HCT116 (cell line): Measurements from ENCODE around the gene GNAI3. TPM values are rescaled to one million over a fixed set of nuclear protein-coding genes. Genes with fewer than 3 reads are reported as not detected.

Experiments used
- ATAC-seq: fragments of 200-7000 bp; cut with Tn5 transposase; 2 replicates; pipeline ENCODE4 v1.9.1; 2020; ENCODE audit warnings: mild to moderate bottlenecking, moderate library complexity
- BruUV-seq: library from RNA; stranded (reverse); fragments of 400-500 nt; replicated peaks from 2 replicates; lab custom pipeline; 2021; lab: Mats Ljungman, UMichigan
- CTCF ChIA-PET: fragments of 300-600 bp; sonication (Branson Sonifier 250); formaldehyde crosslinking; loops from one replicate; lab custom pipeline; 2021; ENCODE audit warnings: antibody characterized with exemption; lab: Charles Lee
- POLR2A ChIA-PET: fragments of 300-600, 350-600 bp; sonication (Branson Sonifier 250); formaldehyde crosslinking; loops from one replicate; lab custom pipeline; 2021; ENCODE audit warnings: antibody characterized with exemption; lab: Charles Lee
- RAD21 ChIA-PET, 2 experiments: fragments of 300-600 bp; sonication (Branson Sonifier 250); formaldehyde crosslinking; loops; one replicate each; lab custom pipeline; 2023; ENCODE audit warnings: low total read pairs in 2 of 2; ENCODE audit not compliant: uncharacterized antibody in 2 of 2, unreplicated experiment in 2 of 2, low non-redundant PET in 1 of 2; lab: Charles Lee
- DNase-seq: peaks from one replicate; pipeline ENCODE4 v3.0.0-alpha.2; 2010; ENCODE audit warnings: low read depth, low spot score
- H2AFZ ChIP-seq: fragments of 200-600 bp; shearing (Covaris generic), sonication (generic); 2 replicates; pipeline ENCODE4 v1.6.1; 2017; ENCODE audit warnings: low read depth, mixed run types, mixed read lengths, antibody characterized with exemption, low read length; ENCODE audit not compliant: poor library complexity, severe bottlenecking
- H3K27ac ChIP-seq: 2 replicates; pipeline ENCODE4 v1.5.1; 2012; ENCODE audit warnings: low read depth, low read length
- H3K27me3 ChIP-seq: fragments of 200-600 bp; sonication (generic); 2 replicates; pipeline ENCODE4 v1.6.1; 2016; ENCODE audit warnings: mixed run types, low read length, mixed read lengths; ENCODE audit not compliant: insufficient read depth
- H3K36me3 ChIP-seq, 2 experiments: fragments of 200-500 bp in 1 of 2; fragments of 200-600 bp in 1 of 2; sonication (Bioruptor generic) in 1 of 2; sonication (generic) in 1 of 2; 2 replicates each; pipeline versions ENCODE4 v1.5.1 to v1.6.1; 2014 to 2016; ENCODE audit warnings: low read length in 2 of 2, inconsistent platforms in 1 of 2, mixed read lengths in 1 of 2, mixed run types in 1 of 2; ENCODE audit not compliant: insufficient read depth in 2 of 2, control insufficient read depth in 1 of 2
- H3K4me1 ChIP-seq, 2 experiments: fragments of 200-600 bp in 1 of 2; sonication (generic) in 1 of 2; 2 replicates each; pipeline versions ENCODE4 v1.5.1 to v1.6.1; 2012 to 2017; ENCODE audit warnings: low read length in 2 of 2, inconsistent platforms in 1 of 2, mild to moderate bottlenecking in 1 of 2, mixed read lengths in 1 of 2, mixed run types in 1 of 2, moderate library complexity in 1 of 2; ENCODE audit not compliant: insufficient read depth in 2 of 2, control insufficient read depth in 1 of 2
- H3K4me2 ChIP-seq: fragments of 200-600 bp; sonication (generic); 2 replicates; pipeline ENCODE4 v1.6.1; 2017; ENCODE audit warnings: mixed run types, low read length, mixed read lengths
- H3K4me3 ChIP-seq, 2 experiments: fragments of 200-600 bp in 1 of 2; sonication (generic) in 1 of 2; replicated peaks in 1 of 2; 2 replicates each; pipeline ENCODE4 v1.5.1; 2011 to 2016; ENCODE audit warnings: low read length in 2 of 2, control low read depth in 1 of 2, low read depth in 1 of 2, mild to moderate bottlenecking in 1 of 2, mixed read lengths in 1 of 2, mixed run types in 1 of 2
- H3K79me2 ChIP-seq: fragments of 200-600 bp; sonication (generic); 2 replicates; pipeline ENCODE4 v1.6.1; 2017; ENCODE audit warnings: mild to moderate bottlenecking, mixed run types, low read length, moderate library complexity, mixed read lengths; ENCODE audit not compliant: insufficient read depth
- H3K9ac ChIP-seq: fragments of 200-600 bp; sonication (generic); 2 replicates; pipeline ENCODE4 v1.6.1; 2016; ENCODE audit warnings: low read length, mixed read lengths
- H3K9me2 ChIP-seq: fragments of 200-600 bp; sonication (generic), shearing (Covaris generic); 2 replicates; pipeline ENCODE4 v1.6.1; 2017; ENCODE audit warnings: mixed run types, mild to moderate bottlenecking, moderate library complexity; ENCODE audit not compliant: insufficient read depth
- H3K9me3 ChIP-seq, 2 experiments: fragments of 200-500 bp in 1 of 2; fragments of 200-600 bp in 1 of 2; sonication (Bioruptor generic) in 1 of 2; sonication (generic) in 1 of 2; 2 replicates each; pipeline ENCODE4 v1.6.1; 2014 to 2017; ENCODE audit warnings: low read length in 2 of 2, mixed read lengths in 2 of 2, inconsistent platforms in 1 of 2, low read depth in 1 of 2, mild to moderate bottlenecking in 1 of 2, mixed run types in 1 of 2, moderate library complexity in 1 of 2; ENCODE audit not compliant: control insufficient read depth in 1 of 2, insufficient read depth in 1 of 2
- H4K20me1 ChIP-seq: fragments of 200-600 bp; sonication (generic), shearing (Covaris generic); 2 replicates; pipeline ENCODE4 v1.6.1; 2017; ENCODE audit warnings: mixed run types, mild to moderate bottlenecking, moderate library complexity; ENCODE audit not compliant: insufficient read depth
- CBX3 ChIP-seq: IDR thresholded peaks from 2 replicates; pipeline ENCODE4 v1.6.1; 2012; ENCODE audit warnings: low read depth
- CEBPB ChIP-seq: IDR thresholded peaks from 2 replicates; pipeline ENCODE4 v1.6.1; 2012; ENCODE audit warnings: low read depth
- CTCF ChIP-seq, 3 experiments: fragments of 200-600 bp in 1 of 3; sonication (generic) in 1 of 3; IDR thresholded peaks in 2 of 3; conservative IDR thresholded peaks in 1 of 3; 2 replicates each; pipeline ENCODE4 v1.5.1; 2012 to 2017; ENCODE audit warnings: low read depth in 2 of 3, low read length in 2 of 3, antibody characterized with exemption in 1 of 3, borderline replicate concordance in 1 of 3, control low read depth in 1 of 3, mild to moderate bottlenecking in 1 of 3, mixed read lengths in 1 of 3, mixed run types in 1 of 3, moderate library complexity in 1 of 3; ENCODE audit not compliant: insufficient read depth in 1 of 3
- EGR1 ChIP-seq: IDR thresholded peaks from 2 replicates; pipeline ENCODE4 v1.6.1; 2012; ENCODE audit warnings: low read depth
- ELF1 ChIP-seq: IDR thresholded peaks from 2 replicates; pipeline ENCODE4 v1.6.1; 2012; ENCODE audit warnings: low read depth, borderline replicate concordance
- EZH2 ChIP-seq: fragments of 200-600 bp; sonication (generic); IDR thresholded peaks from 2 replicates; pipeline ENCODE4 v1.6.1; 2017; ENCODE audit warnings: antibody characterized with exemption, mixed run types
- EZH2phosphoT487 ChIP-seq: fragments of 200-600 bp; IDR thresholded peaks from 2 replicates; pipeline ENCODE4 v1.6.1; 2018; ENCODE audit warnings: antibody characterized with exemption, borderline replicate concordance
- POLR2A ChIP-seq: IDR thresholded peaks from 2 replicates; pipeline ENCODE4 v1.7.0; 2011; ENCODE audit warnings: borderline replicate concordance; ENCODE audit not compliant: insufficient read depth, insufficient read length; ENCODE audit errors: extremely low read depth
- POLR2AphosphoS5 ChIP-seq: IDR thresholded peaks from 2 replicates; pipeline ENCODE4 v1.6.1; 2011; ENCODE audit warnings: mild to moderate bottlenecking, low read depth, low read length, moderate library complexity
- SIN3A ChIP-seq: IDR thresholded peaks from 2 replicates; pipeline ENCODE4 v1.6.1; 2012; ENCODE audit warnings: low read depth
- SRF ChIP-seq: IDR thresholded peaks from 2 replicates; pipeline ENCODE4 v1.6.1; 2012; ENCODE audit warnings: low read depth
- YY1 ChIP-seq: IDR thresholded peaks from 2 replicates; pipeline ENCODE4 v1.6.1; 2011; ENCODE audit warnings: low read length, low read depth, moderate library complexity, mild to moderate bottlenecking; ENCODE audit not compliant: insufficient replicate concordance; ENCODE audit errors: extremely low read depth
- ZNF274 ChIP-seq: fragments of 200-500 bp; sonication (Bioruptor generic); IDR thresholded peaks from 2 replicates; pipeline ENCODE4 v1.6.1; 2014; ENCODE audit warnings: mild to moderate bottlenecking, low read depth, low read length, inconsistent platforms
- intact Hi-C: fragments of 100-400 bp; cut with micrococcal nuclease; formaldehyde crosslinking; loops from 2 replicates; pipeline ENCODE4 v1.10.0; 2022
- total RNA-seq: library from RNA; stranded (reverse); gene quantifications from one replicate; pipeline ENCODE4 v1.2.1, GENCODE V29; 2021; ENCODE audit not compliant: unreplicated experiment
- TF ChIP-seq, protein P1 (sequence below): IDR thresholded peaks from 2 replicates; pipeline ENCODE4 v1.6.1; 2012

The GNAI3 gene
- total RNA-seq, 1 experiment from 2014 or later: 9.5 TPM

DNA sequence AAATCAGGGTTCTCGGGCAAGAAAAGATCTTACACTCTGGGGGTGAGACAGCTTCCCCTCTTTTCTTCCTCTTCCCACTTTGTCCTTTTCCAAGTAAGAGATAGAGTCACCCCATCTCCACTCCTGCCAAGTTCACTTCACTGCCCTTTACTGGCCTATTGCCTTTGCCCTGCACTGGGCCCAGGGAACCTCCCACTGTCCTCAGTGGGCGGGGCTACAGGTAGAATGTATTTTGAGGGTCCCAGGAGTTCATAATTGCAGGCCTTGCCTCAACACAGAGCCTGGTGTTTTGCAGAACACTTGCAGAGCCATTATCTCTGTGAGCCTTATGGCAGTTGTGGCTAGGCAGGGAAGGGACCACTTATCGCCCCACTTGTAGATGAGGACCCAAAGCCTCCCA, 74.5 kb downstream of the GNAI3 start:
- no peak for TF ChIP-seq EGR1
- no peak for TF ChIP-seq ELF1
- TF ChIP-seq YY1: no peak
- TF ChIP-seq POLR2AphosphoS5: no peak
- TF ChIP-seq CEBPB: no peak
- TF ChIP-seq SIN3A: no peak
- no peak for TF ChIP-seq SRF
- no peaks in the 10 kb centered on the region for H3K9me3 ChIP-seq
- H3K9me2 ChIP-seq: no peaks in the 10 kb centered on the region
- CTCF ChIA-PET: interaction anchor here (1.8 kb wide), 1 partner anchor 17 kb away, joined by 7 read pairs; no protein-coding TSS in a partner anchor
- peaks cover 0 to 2% of the 10 kb centered on the region in 2 experiments; a peak in 2 of 4 replicates for H3K36me3 ChIP-seq
- no peak overlapping the region for H3K9ac ChIP-seq
- peaks cover 25 to 33% of the 10 kb centered on the region in 2 experiments; a peak in 3 of 4 replicates for H3K4me1 ChIP-seq
- no peaks in the 10 kb centered on the region for H3K27me3 ChIP-seq
- no peaks in the 10 kb centered on the region for H4K20me1 ChIP-seq
- no peak overlapping the region; the same call in 1 of the 2 replicates for H3K27ac ChIP-seq
- no peak for DNase-seq
- RAD21 ChIA-PET: no interaction called here
- intact Hi-C loops: no loop called here
- H3K79me2 ChIP-seq: peaks cover 53% of the 10 kb centered on the region
- no TSS peak for BruUV-seq
- no peak overlapping the region for H3K4me3 ChIP-seq
- ATAC-seq: no peak
- H3K4me2 ChIP-seq: no peak overlapping the region
- POLR2A ChIA-PET: no interaction called here
- no peak overlapping the region for H2AFZ ChIP-seq

DNA sequence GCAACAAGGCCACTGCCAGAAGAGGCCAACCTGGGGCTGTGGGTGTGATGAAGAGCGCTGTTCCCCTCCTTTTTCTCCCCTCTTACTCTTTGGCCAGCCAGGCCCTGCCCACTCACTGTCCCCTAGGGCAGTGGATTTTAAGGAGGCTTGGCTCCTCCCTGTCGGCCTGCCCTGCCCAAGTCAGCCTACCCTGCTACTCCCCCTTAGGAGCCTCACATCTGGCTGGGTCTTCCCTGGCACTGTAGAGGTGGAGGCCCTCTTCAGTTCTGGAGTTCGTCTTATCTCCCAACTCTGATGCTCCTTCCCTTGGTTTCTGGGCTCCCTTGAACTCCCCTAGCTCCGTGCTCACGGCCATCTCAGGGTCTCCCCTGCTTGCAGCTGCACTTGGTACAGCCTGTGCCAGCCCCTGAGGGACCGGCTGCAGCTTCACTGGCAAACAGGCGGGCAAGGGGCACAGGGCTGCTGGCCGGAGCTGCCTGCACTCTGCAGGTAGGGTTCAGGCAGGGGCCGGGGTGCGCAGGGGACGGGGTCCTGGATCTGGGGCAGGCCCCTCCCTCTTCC, 75.3 kb downstream of the GNAI3 start:
- no peak overlapping the region for H3K9ac ChIP-seq
- POLR2A ChIA-PET: no interaction called here
- CTCF ChIA-PET: interaction anchor here (1.8 kb wide), 1 partner anchor 16 kb away, joined by 7 read pairs; no protein-coding TSS in a partner anchor
- DNase-seq: no peak
- RAD21 ChIA-PET: no interaction called here
- H3K27me3 ChIP-seq: no peaks in the 10 kb centered on the region
- no peak for ATAC-seq
- H4K20me1 ChIP-seq: no peaks in the 10 kb centered on the region
- H3K4me2 ChIP-seq: no peak overlapping the region
- H3K4me3 ChIP-seq: no peak overlapping the region
- peaks cover 53% of the 10 kb centered on the region for H3K79me2 ChIP-seq
- no peaks in the 10 kb centered on the region for H3K9me3 ChIP-seq
- TF ChIP-seq POLR2A (no peak), ZNF274 (no peak), EGR1 (no peak), YY1 (no peak), EZH2 (no peak), CBX3 (no peak), CTCF (IDR thresholded peaks at IDR 0.05 in 2 of 3, conservative IDR thresholded peaks at IDR 0.05 in 1 of 3; ENCODE audit: borderline replicate concordance in 1 of 3, insufficient read depth in 1 of 3, low read depth in 2 of 3, low read length in 2 of 3) (no peak), EZH2phosphoT487 (no peak)
- TF ChIP-seq, protein P1, sequence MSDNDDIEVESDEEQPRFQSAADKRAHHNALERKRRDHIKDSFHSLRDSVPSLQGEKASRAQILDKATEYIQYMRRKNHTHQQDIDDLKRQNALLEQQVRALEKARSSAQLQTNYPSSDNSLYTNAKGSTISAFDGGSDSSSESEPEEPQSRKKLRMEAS: no peak
- TF ChIP-seq, all 23 proteins: peak for 0
- H3K4me1 ChIP-seq: peaks cover 20 to 32% of the 10 kb centered on the region in 2 experiments; a peak in 3 of 4 replicates
- intact Hi-C loops: no loop called here
- no peak overlapping the region for H3K27ac ChIP-seq
- H3K9me2 ChIP-seq: no peaks in the 10 kb centered on the region
- no peak overlapping the region for H2AFZ ChIP-seq
- BruUV-seq: no TSS peak
- peaks cover 0 to 4% of the 10 kb centered on the region in 2 experiments; a peak in 2 of 4 replicates for H3K36me3 ChIP-seq
